ENCODE measurements around the gene NAALADL1.

The NAALADL1 gene

DNA sequence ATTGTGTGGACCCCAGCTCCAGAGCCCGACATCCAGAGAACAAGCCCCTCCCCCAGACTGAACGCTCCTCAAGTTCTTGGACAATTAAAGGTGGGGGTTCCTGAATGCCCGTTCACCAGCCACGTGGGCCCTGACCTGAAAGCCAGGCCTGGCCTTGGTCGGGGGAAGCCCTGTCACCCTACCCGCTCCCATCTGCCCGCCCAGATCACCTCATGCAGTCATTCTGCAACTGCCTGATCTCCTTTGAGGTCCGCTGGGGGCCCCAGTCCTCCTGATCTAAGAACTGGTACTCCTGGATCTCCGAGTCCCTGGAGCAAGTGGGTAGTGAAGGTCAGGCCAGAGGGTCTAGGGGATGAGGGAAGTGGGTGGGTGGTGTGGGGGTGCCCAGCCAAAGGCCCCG, 9.1 kb upstream of the NAALADL1 start:
- Histone ChIP-seq H3K9me3 (ENCODE audit: control insufficient read depth, insufficient read depth, low read length) (no peaks in the 10 kb centered on the region), H3K9me2 (replicated peaks; ENCODE audit: control insufficient read depth, low read length) (no peaks in the 10 kb centered on the region), H3K36me3 (ENCODE audit: control insufficient read depth, low read length) (no peaks in the 10 kb centered on the region), H3K4me2 (ENCODE audit: low read length) (no peak overlapping the region), H3K27me3 (ENCODE audit: control insufficient read depth, low read length) (no peaks in the 10 kb centered on the region), H3K79me2 (ENCODE audit: control insufficient read depth, low read length) (no peaks in the 10 kb centered on the region), H3K27ac (ENCODE audit: low read depth, low read length) (no peak overlapping the region), H3F3A (ENCODE audit: control insufficient read depth, insufficient read depth) (no peaks in the 10 kb centered on the region), H3K4me1 (ENCODE audit: control insufficient read depth, low read length) (peaks cover 11% of the 10 kb centered on the region), H3K4me3 (ENCODE audit: low read length) (no peak overlapping the region), H4K20me1 (ENCODE audit: control insufficient read depth, insufficient read depth, low read depth, low read length) (no peaks in the 10 kb centered on the region)
- TF ChIP-seq EZH2phosphoT487 (IDR thresholded peaks at IDR 0.05; ENCODE audit: borderline replicate concordance, low read length) (no peak), CTCF (IDR thresholded peaks at IDR 0.05; ENCODE audit: low read depth, low read length, poor library complexity, severe bottlenecking) (no peak)

DNA sequence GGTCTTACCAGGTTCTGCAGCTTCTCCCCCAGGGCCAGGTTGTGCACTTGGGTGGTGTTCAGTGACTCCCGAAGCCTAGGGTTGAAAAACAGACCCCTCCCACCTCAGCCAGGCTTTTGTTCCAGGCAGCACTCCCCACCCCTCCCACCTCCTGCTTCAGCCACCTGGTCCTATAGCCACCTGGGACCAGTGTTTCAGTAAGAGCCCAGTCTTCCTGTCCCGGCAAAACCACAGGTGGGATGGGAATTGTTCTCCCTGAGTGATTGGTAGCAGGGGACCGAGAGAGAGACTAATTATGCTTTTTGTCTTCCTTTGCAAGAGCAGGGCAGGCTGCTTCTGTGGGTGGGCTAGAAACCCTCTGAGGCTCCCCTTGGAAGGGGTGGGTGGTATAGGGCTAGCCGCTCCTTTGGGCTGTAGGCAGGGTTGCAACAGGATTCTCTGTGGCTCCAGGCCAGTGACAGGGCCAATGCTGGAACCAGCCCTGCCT, 8.5 kb upstream of the NAALADL1 start:
- Histone ChIP-seq H3K4me2 (ENCODE audit: low read length) (no peak overlapping the region), H3K9me3 (ENCODE audit: control insufficient read depth, insufficient read depth, low read length) (no peaks in the 10 kb centered on the region), H3K79me2 (ENCODE audit: control insufficient read depth, low read length) (no peaks in the 10 kb centered on the region), H3F3A (ENCODE audit: control insufficient read depth, insufficient read depth) (no peaks in the 10 kb centered on the region), H4K20me1 (ENCODE audit: control insufficient read depth, insufficient read depth, low read depth, low read length) (no peaks in the 10 kb centered on the region), H3K36me3 (ENCODE audit: control insufficient read depth, low read length) (no peaks in the 10 kb centered on the region), H3K9me2 (replicated peaks; ENCODE audit: control insufficient read depth, low read length) (no peaks in the 10 kb centered on the region), H3K27ac (ENCODE audit: low read depth, low read length) (no peak overlapping the region), H3K27me3 (ENCODE audit: control insufficient read depth, low read length) (no peaks in the 10 kb centered on the region), H3K4me3 (ENCODE audit: low read length) (no peak overlapping the region), H3K4me1 (ENCODE audit: control insufficient read depth, low read length) (peaks cover 5% of the 10 kb centered on the region)
- TF ChIP-seq CTCF (IDR thresholded peaks at IDR 0.05; ENCODE audit: low read depth, low read length, poor library complexity, severe bottlenecking) = no peak
- TF ChIP-seq EZH2phosphoT487 (IDR thresholded peaks at IDR 0.05; ENCODE audit: borderline replicate concordance, low read length) = no peak

- no peaks in the 10 kb centered on the region for H4K20me1 ChIP-seq (ENCODE audit: control insufficient read depth, insufficient read depth, low read depth, low read length)
- H3K27ac ChIP-seq (ENCODE audit: low read depth, low read length) = no peak overlapping the region
- H3K79me2 ChIP-seq (ENCODE audit: control insufficient read depth, low read length) = no peaks in the 10 kb centered on the region
- H3K4me3 ChIP-seq (ENCODE audit: low read length) = no peak overlapping the region
- no peak overlapping the region for H3K4me2 ChIP-seq (ENCODE audit: low read length)
- no peaks in the 10 kb centered on the region for H3K9me2 ChIP-seq (replicated peaks; ENCODE audit: control insufficient read depth, low read length)
- H3K4me1 ChIP-seq (ENCODE audit: control insufficient read depth, low read length) = peaks cover 4% of the 10 kb centered on the region
- no peaks in the 10 kb centered on the region for H3K9me3 ChIP-seq (ENCODE audit: control insufficient read depth, insufficient read depth, low read length)
- no peaks in the 10 kb centered on the region for H3K27me3 ChIP-seq (ENCODE audit: control insufficient read depth, low read length)
- H3F3A ChIP-seq (ENCODE audit: control insufficient read depth, insufficient read depth) = no peaks in the 10 kb centered on the region
- no peaks in the 10 kb centered on the region for H3K36me3 ChIP-seq (ENCODE audit: control insufficient read depth, low read length)
- TF ChIP-seq EZH2phosphoT487 (IDR thresholded peaks at IDR 0.05; ENCODE audit: borderline replicate concordance, low read length) (no peak), CTCF (IDR thresholded peaks at IDR 0.05; ENCODE audit: low read depth, low read length, poor library complexity, severe bottlenecking) (no peak)
These were observed 8.0 kb upstream of the NAALADL1 start for GRCh38 chr11:65066315-65066714.
